ENCODE data around the gene KRT32. TPM values are rescaled to one million over a fixed set of nuclear protein-coding genes. Genes with fewer than 3 reads are reported as not detected.

Gene KRT32
- total RNA-seq (not detected), polyA plus RNA-seq (not detected)
- long read RNA-seq, donor 1 = 0 reads
- long read RNA-seq, donor 2 = 0 reads
- long read RNA-seq, donor 3 = 0 reads
- long read RNA-seq, donor 4 = 0 reads
- long read RNA-seq, donor 5 = 0 reads
- long read RNA-seq, donor 6 = 0 reads
- long read RNA-seq, donor 7 = 0 reads
- long read RNA-seq, donor 8 = 0 reads
- long read RNA-seq, donor 9 = 0 reads
- long read RNA-seq, donor 10 = 0 reads

DNA sequence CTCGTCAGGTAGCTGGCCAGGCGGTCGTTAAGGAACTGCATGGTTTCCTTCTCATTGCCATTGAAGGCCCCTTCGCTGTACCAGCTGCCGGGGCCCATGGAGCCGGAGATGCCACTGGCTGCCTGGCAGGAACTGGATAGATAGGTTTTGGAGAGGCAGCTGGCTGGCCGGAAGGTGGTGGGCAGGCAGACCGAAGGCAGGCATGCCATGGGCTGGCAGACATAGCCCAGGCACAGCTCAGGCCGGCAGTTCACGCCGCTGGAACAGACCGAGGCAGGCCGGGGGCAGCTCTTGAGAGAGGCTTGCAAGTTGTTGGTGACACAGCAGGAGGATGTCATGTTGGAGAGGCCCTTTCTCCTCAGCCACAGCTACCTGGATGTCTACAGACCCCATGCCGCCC, at the start of gene KRT32:
Gene KRT32, minus strand, starts transcription at position 399 of the 400 bp plus-strand sequence. Its CDS starts 61 bp downstream, at position 338.
- no peak for DNase-seq
- 83 to 94% (median 91%) methylated on average over 6 to 14 of the region's 14 CpGs for WGBS, 4 donors
- no peak for TF ChIP-seq CTCF (IDR thresholded peaks at IDR 0.05)
- no peak for TF ChIP-seq POLR2A (IDR thresholded peaks at IDR 0.05)
- H3K4me3 ChIP-seq = no peak within 1 kb of the TSS
- H3K36me3 ChIP-seq (replicated peaks in 1 of 2) = no peaks in the 10 kb centered on the region
- no peaks in the 10 kb centered on the region for H3K9me3 ChIP-seq (replicated peaks in 1 of 3)
- no peak within 1 kb of the TSS for H3K27ac ChIP-seq
- no peaks in the 10 kb centered on the region for H3K27me3 ChIP-seq
- intact Hi-C loops (cut with DNase I) = no loop called here
- no peaks in the 10 kb centered on the region for H3K4me1 ChIP-seq (replicated peaks in 1 of 2)

- H3K27me3 ChIP-seq = no peaks in the 10 kb centered on the region
- intact Hi-C loops (cut with DNase I) = no loop called here
- H3K36me3 ChIP-seq (replicated peaks in 1 of 2) = no peaks in the 10 kb centered on the region
- 87 to 90% (median 90%) methylated on average over 10 to 14 of the region's 14 CpGs for WGBS, 4 donors
- no peak for DNase-seq
- H3K4me3 ChIP-seq = no peak overlapping the region
- no peaks in the 10 kb centered on the region for H3K4me1 ChIP-seq (replicated peaks in 1 of 2)
- no peak overlapping the region for H3K27ac ChIP-seq
- no peak for TF ChIP-seq CTCF (IDR thresholded peaks at IDR 0.05)
- no peak for TF ChIP-seq POLR2A (IDR thresholded peaks at IDR 0.05)
- H3K9me3 ChIP-seq (replicated peaks in 1 of 3) = no peaks in the 10 kb centered on the region
Observed at GRCh38 chr17:41516830-41517283, 49.7 kb upstream of the KRT32 start.

GRCh38 chr17:41516147-41516829, 49.1 kb upstream of the KRT32 start:
- no peak for DNase-seq
- no peak overlapping the region for H3K27ac ChIP-seq
- H3K27me3 ChIP-seq = no peaks in the 10 kb centered on the region
- 83 to 91% (median 87%) methylated on average over 5 to 14 of the region's 14 CpGs for WGBS, 4 donors
- no peak for TF ChIP-seq POLR2A (IDR thresholded peaks at IDR 0.05)
- no peak for TF ChIP-seq CTCF (IDR thresholded peaks at IDR 0.05)
- H3K36me3 ChIP-seq (replicated peaks in 1 of 2) = no peaks in the 10 kb centered on the region
- H3K4me3 ChIP-seq = no peak overlapping the region
- H3K4me1 ChIP-seq (replicated peaks in 1 of 2) = no peaks in the 10 kb centered on the region
- H3K9me3 ChIP-seq (replicated peaks in 1 of 3) = no peaks in the 10 kb centered on the region
- intact Hi-C loops (cut with DNase I) = no loop called here

DNA sequence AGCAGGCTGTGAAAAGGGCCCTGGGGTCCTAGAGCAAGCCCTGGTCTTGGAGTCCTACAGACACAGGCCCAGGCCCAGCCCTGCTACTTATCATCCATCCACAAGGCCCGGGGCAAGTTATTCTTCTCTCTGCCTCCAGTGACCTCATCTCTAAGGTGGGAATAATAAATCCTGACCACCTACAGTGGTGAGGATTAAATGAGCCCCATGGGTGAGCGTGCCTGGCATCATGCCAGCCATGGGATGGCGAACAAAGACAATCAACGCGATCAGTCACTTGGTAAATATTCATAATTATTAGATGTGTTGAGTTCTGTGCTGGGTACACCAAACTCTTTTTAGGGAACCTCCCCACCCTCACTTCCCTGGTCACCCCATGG, 46.0 kb upstream of the KRT32 start:
- no peak for DNase-seq
- WGBS, 4 donors = 83 to 92% (median 86%) methylated on average over 5 of the region's 5 CpGs
- H3K9me3 ChIP-seq (replicated peaks in 1 of 3) = no peaks in the 10 kb centered on the region
- no peak for TF ChIP-seq CTCF (IDR thresholded peaks at IDR 0.05)
- no peak for TF ChIP-seq POLR2A (IDR thresholded peaks at IDR 0.05)
- intact Hi-C loops (cut with DNase I) = no loop called here
- no peaks in the 10 kb centered on the region for H3K4me1 ChIP-seq (replicated peaks in 1 of 2)
- H3K27me3 ChIP-seq = no peaks in the 10 kb centered on the region
- H3K36me3 ChIP-seq (replicated peaks in 1 of 2) = no peaks in the 10 kb centered on the region
- no peak overlapping the region for H3K27ac ChIP-seq
- no peak overlapping the region for H3K4me3 ChIP-seq
